CD14-positive monocyte (primary cell): ENCODE measurements around the gene BACE2. TPM values are rescaled to one million over a fixed set of nuclear protein-coding genes. Genes with fewer than 3 reads are reported as not detected.
A peak's percentile ranks its signal among the peaks of the same experiment; 100 is the strongest.

ENCODE experiments used
- DNase-seq, 3 donors: peaks; one replicate each; pipeline ENCODE4 v3.0.0-alpha.2; 2011 to 2022
- H2AFZ ChIP-seq: 2 replicates; pipeline ENCODE4 v1.6.0; 2012; ENCODE audit warnings: mild to moderate bottlenecking, low read depth, low read length, inconsistent platforms; ENCODE audit not compliant: insufficient read depth, poor library complexity, severe bottlenecking
- H3K27ac ChIP-seq, 2 donors: 1 replicate in 1 of 2; 2 replicates in 1 of 2; pipeline ENCODE4 v1.5.1; 2012 to 2013; ENCODE audit warnings: low read length in 2 of 2, control low read depth in 1 of 2, inconsistent platforms in 1 of 2, low read depth in 1 of 2, mild to moderate bottlenecking in 1 of 2
- H3K27me3 ChIP-seq, 2 donors: one replicate each; pipeline versions ENCODE4 v1.6.0 to v1.6.1; 2011 to 2013; ENCODE audit warnings: low read length in 2 of 2; ENCODE audit not compliant: control insufficient read depth in 2 of 2, insufficient read depth in 2 of 2
- H3K36me3 ChIP-seq, 2 donors: replicated peaks in 1 of 2; 1 replicate in 1 of 2; 2 replicates in 1 of 2; pipeline versions ENCODE4 v1.5.1 to v1.6.1; 2012 to 2013; ENCODE audit warnings: low read length in 2 of 2, control low read depth in 1 of 2, inconsistent platforms in 1 of 2, mild to moderate bottlenecking in 1 of 2; ENCODE audit not compliant: insufficient read depth in 2 of 2, control insufficient read depth in 1 of 2
- H3K4me1 ChIP-seq, 2 donors: 1 replicate in 1 of 2; 2 replicates in 1 of 2; pipeline versions ENCODE4 v1.5.1 to v1.6.1; 2012 to 2013; ENCODE audit warnings: low read length in 2 of 2, control low read depth in 1 of 2, inconsistent platforms in 1 of 2, mild to moderate bottlenecking in 1 of 2, moderate library complexity in 1 of 2; ENCODE audit not compliant: insufficient read depth in 2 of 2, control insufficient read depth in 1 of 2
- H3K4me2 ChIP-seq: replicated peaks from 2 replicates; pipeline ENCODE3; 2012; ENCODE audit warnings: low read length, moderate library complexity, mild to moderate bottlenecking; ENCODE audit not compliant: poor library complexity, severe bottlenecking; ENCODE audit errors: extremely low read depth
- H3K4me3 ChIP-seq, 3 experiments: fragments of 200-600 bp in 1 of 3; sonication (generic) in 1 of 3; replicated peaks in 1 of 3; 1 replicate in 2 of 3; 2 replicates in 1 of 3; pipeline ENCODE4 v1.5.1; 2011 to 2013; ENCODE audit warnings: low read length in 3 of 3, mild to moderate bottlenecking in 3 of 3, control low read depth in 2 of 3, low read depth in 2 of 3, inconsistent platforms in 1 of 3, moderate library complexity in 1 of 3
- H3K79me2 ChIP-seq: 2 replicates; pipeline ENCODE4 v1.6.0; 2012; ENCODE audit warnings: mild to moderate bottlenecking, control low read depth, inconsistent platforms, low read length, moderate library complexity; ENCODE audit not compliant: insufficient read depth
- H3K9ac ChIP-seq: 2 replicates; pipeline ENCODE4 v1.6.0; 2017; ENCODE audit warnings: low read length, mild to moderate bottlenecking; ENCODE audit not compliant: insufficient read depth, poor library complexity, severe bottlenecking
- H3K9me3 ChIP-seq, 2 donors: replicated peaks in 1 of 2; 1 replicate in 1 of 2; 2 replicates in 1 of 2; pipeline versions ENCODE4 v1.5.1 to v1.6.1; 2012 to 2013; ENCODE audit warnings: low read length in 2 of 2, control low read depth in 1 of 2; ENCODE audit not compliant: control insufficient read depth in 1 of 2, insufficient read depth in 1 of 2
- H4K20me1 ChIP-seq: 2 replicates; pipeline ENCODE4 v1.6.0; 2012; ENCODE audit warnings: mild to moderate bottlenecking, low read length, control low read depth, moderate library complexity; ENCODE audit not compliant: insufficient read depth
- H3K27ac Mint-ChIP-seq, 7 donors: one replicate each; pipeline ENCODE4 v1.8.0; 2020; ENCODE audit warnings: mild to moderate bottlenecking in 7 of 7, mixed read lengths in 7 of 7, moderate library complexity in 6 of 7, inconsistent platforms in 2 of 7
- H3K27me3 Mint-ChIP-seq, 3 donors: one replicate each; pipeline ENCODE4 v1.8.0; 2021 to 2022; ENCODE audit warnings: low read depth in 3 of 3, mild to moderate bottlenecking in 3 of 3, mixed read lengths in 3 of 3, moderate library complexity in 3 of 3, inconsistent platforms in 1 of 3
- H3K36me3 Mint-ChIP-seq, 2 donors: one replicate each; pipeline ENCODE4 v1.8.0; 2020; ENCODE audit warnings: mixed read lengths in 2 of 2, inconsistent platforms in 1 of 2, mild to moderate bottlenecking in 1 of 2
- H3K4me1 Mint-ChIP-seq: one replicate; pipeline ENCODE4 v1.8.0; 2020; ENCODE audit warnings: mild to moderate bottlenecking, mixed read lengths
- H3K4me3 Mint-ChIP-seq, 2 donors: one replicate each; pipeline ENCODE4 v1.8.0; 2020; ENCODE audit warnings: mild to moderate bottlenecking in 2 of 2, mixed read lengths in 2 of 2, moderate library complexity in 1 of 2
- H3K9me3 Mint-ChIP-seq, 7 donors: one replicate each; pipeline ENCODE4 v1.8.0; 2020 to 2022; ENCODE audit warnings: mixed read lengths in 7 of 7, mild to moderate bottlenecking in 6 of 7, moderate library complexity in 6 of 7, inconsistent platforms in 2 of 7
- CTCF ChIP-seq: fragments of 200-600 bp; IDR thresholded peaks from one replicate; pipeline ENCODE4 v1.8.0; 2022; ENCODE audit warnings: antibody characterized with exemption, mild to moderate bottlenecking
- WGBS: methylation state at CpG from one replicate; pipeline ENCODE4 v1.1.5; 2013; ENCODE audit warnings: missing lambda C conversion rate; ENCODE audit not compliant: insufficient coverage; 5-methylcytosine and 5-hydroxymethylcytosine counted together
- intact Hi-C, 2 donors: fragments of 100-400 bp; cut with micrococcal nuclease; formaldehyde crosslinking; loops; one replicate each; pipeline versions ENCODE4 v1.15.0 to v1.15.1; 2023
- polyA plus RNA-seq, 3 donors: library from polyadenylated mRNA; depleted of rRNA in 1 of 3; unstranded in 2 of 3; stranded (reverse) in 1 of 3; fragments of 300-500 nt in 2 of 3; fragments of >200 nt in 1 of 3; fragmentation: Illumina TruSeq in 2 of 3; gene quantifications; 1 replicate in 2 of 3; 2 replicates in 1 of 3; pipeline ENCODE4 v1.2.3, GENCODE V29; 2012 to 2021

Gene BACE2
- polyA plus RNA-seq, 3 donors: 0.05 to 0.26 TPM; not detected in 1

- peaks cover 0 to 6% (median 1%) of the 10 kb centered on the region in 7 donors for H3K9me3 Mint-ChIP-seq
Observed at GRCh38 chr21:41226853-41227252, 58.9 kb downstream of the BACE2 start.

GRCh38 chr21:41227357-41228005 lies 59.5 kb downstream of the BACE2 start:
- no peak overlapping the region for H2AFZ ChIP-seq
- 92% methylated on average over 1 of the region's 9 CpGs for WGBS
- no peaks in the 10 kb centered on the region for H3K9me3 ChIP-seq
- H3K9ac ChIP-seq: no peak overlapping the region
- no peak overlapping the region for H3K27ac ChIP-seq
- no peaks in the 10 kb centered on the region for H3K36me3 ChIP-seq
- no peak overlapping the region for H3K4me3 ChIP-seq
- TF ChIP-seq CTCF: no peak
- H3K9me3 Mint-ChIP-seq: peaks cover 0 to 8% (median 6%) of the 10 kb centered on the region in 7 donors
- H3K27me3 Mint-ChIP-seq: peaks cover 1 to 3% (median 2%) of the 10 kb centered on the region in 3 donors
- no peak for DNase-seq
- no peaks in the 10 kb centered on the region for H3K79me2 ChIP-seq
- H3K4me1 Mint-ChIP-seq: no peaks in the 10 kb centered on the region
- intact Hi-C loops: no loop called here
- H3K4me3 Mint-ChIP-seq: no peak overlapping the region
- H3K27ac Mint-ChIP-seq: peak overlapping the region in 1 of 7 donors; percentile 10
- H3K4me2 ChIP-seq: no peak overlapping the region
- no peaks in the 10 kb centered on the region for H3K36me3 Mint-ChIP-seq
- no peaks in the 10 kb centered on the region for H4K20me1 ChIP-seq
- no peaks in the 10 kb centered on the region for H3K4me1 ChIP-seq
- H3K27me3 ChIP-seq: no peaks in the 10 kb centered on the region

More at GRCh38 chr21:41226853-41227252, 58.9 kb downstream of the BACE2 start:
- WGBS: 93% methylated on average over 3 of the region's 8 CpGs
- Histone ChIP-seq H3K79me2 (no peaks in the 10 kb centered on the region), H3K4me3 (no peak overlapping the region), H3K4me1 (no peaks in the 10 kb centered on the region), H4K20me1 (no peaks in the 10 kb centered on the region), H3K9me3 (no peaks in the 10 kb centered on the region), H3K9ac (no peak overlapping the region), H3K27ac (no peak overlapping the region), H3K27me3 (no peaks in the 10 kb centered on the region), H3K4me2 (no peak overlapping the region), H2AFZ (no peak overlapping the region), H3K36me3 (no peaks in the 10 kb centered on the region)
- Mint-ChIP-seq H3K4me1 (no peaks in the 10 kb centered on the region), H3K4me3 (no peak overlapping the region), H3K27me3 (peaks cover 1 to 2% (median 2%) of the 10 kb centered on the region in 3 donors), H3K36me3 (no peaks in the 10 kb centered on the region), H3K27ac (no peak overlapping the region)
- intact Hi-C loops: no loop called here
- no peak for DNase-seq
- no peak for TF ChIP-seq CTCF
